Measurements from ENCODE around the gene ELK4. TPM values are rescaled to one million over a fixed set of nuclear protein-coding genes. Genes with fewer than 3 reads are reported as not detected.

ELK4 gene
- total RNA-seq, 1 experiment from 2014 or later = 13.3 TPM

DNA sequence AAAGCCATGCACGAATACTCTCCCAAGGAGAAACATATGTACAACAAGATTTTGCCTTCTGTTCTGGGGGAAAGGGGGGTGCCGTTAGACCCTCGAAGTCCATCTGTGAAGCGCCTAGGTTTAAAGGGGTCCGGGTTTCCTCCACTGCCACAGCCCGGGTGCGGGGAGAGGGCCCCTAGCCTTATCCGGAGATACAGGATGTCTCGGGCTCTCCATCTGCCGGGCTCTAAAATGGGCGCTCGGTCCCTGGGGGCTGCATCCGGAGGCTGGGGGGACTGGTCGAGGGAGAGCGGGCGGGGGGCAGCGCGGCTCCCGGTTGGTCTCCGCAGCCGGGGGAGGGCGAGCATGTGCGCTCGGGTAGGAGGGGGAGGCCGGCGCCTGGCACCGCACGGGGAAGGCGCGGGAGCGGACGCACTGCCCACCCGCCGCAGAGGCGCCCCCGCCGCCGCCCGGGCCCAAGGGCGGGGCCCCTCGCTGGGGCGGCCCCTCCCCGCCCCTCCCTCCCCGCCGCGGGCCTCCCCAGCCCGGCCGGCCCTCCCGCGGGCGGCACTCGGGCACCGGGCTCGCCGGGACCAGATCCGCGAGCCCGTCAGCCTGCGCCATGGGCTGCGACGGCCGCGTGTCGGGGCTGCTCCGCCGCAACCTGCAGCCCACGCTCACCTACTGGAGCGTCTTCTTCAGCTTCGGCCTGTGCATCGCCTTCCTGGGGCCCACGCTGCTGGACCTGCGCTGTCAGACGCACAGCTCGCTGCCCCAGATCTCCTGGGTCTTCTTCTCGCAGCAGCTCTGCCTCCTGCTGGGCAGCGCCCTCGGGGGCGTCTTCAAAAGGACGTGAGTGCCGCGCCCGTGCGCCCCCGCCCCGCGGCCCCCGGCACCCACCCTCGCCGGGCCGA lies 63.1 kb downstream of the ELK4 start:
- DNase-seq (ENCODE audit: low read depth) = no peak

- DNase-seq (ENCODE audit: low read depth) = no peak
Observed at GRCh38 chr1:205568135-205568468, 63.7 kb downstream of the ELK4 start.

DNA sequence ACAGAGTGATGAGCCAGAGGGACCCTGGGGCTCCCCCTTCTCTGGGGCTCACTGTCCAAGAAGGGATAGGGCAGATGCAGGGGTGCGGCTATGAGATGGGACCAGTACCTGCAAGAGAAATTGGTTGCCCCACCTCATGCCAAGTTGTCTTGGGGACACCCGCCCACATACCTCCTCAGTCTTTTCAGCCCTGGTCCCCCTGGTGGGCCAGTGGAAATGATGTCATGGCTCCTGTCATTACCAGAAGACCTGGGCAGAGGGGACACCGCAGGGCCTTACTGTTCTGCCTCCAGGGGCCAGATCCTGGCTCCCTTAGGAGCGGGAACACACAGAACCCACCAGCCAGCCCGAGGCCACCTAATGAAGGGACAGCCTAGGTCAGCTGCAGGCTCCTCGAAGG lies 64.1 kb downstream of the ELK4 start:
- DNase-seq (ENCODE audit: low read depth) = no peak

- no peak for DNase-seq (ENCODE audit: low read depth)
Observed at GRCh38 chr1:205565799-205566198, 66.0 kb downstream of the ELK4 start.

- DNase-seq (ENCODE audit: low read depth) = no peak
Observed at GRCh38 chr1:205563927-205564441, 67.8 kb downstream of the ELK4 start.

DNA sequence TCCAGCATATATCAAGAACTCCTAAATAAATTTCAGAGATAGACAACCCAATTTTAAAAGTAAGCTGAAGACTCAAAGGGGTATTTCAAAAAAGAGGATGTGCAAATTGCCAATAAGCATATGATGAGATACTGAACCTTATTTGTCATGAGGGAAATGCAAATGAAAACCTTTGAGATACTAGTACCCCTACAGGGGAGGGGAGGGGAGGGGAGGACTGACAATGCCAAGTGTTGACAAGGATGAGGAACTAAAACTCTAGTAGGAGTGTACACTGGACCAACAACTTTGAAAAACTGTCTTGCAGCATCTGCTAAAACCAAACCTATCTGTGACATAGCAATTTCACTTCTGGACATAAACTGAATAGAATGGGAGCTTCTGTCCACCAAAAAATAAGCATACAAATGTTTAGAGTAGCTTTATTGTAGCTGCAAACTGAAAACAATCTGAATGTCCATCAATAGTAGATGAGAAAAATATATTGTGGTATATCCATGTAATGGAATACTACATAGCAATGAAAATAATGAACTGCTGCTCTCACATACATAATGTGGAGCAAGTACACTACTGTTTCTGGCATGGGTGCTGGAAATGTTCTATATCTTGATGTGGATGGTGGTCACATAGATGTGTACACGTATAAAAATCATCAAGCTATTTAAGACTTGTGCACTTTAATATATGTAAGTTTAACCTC lies 70.2 kb downstream of the ELK4 start:
- DNase-seq (ENCODE audit: low read depth) = no peak

Other genes with a start within 250 kb of the ELK4 start
- gene LEMD1, start 210.0 kb downstream of the ELK4 start, total RNA-seq (2014; rRNA removed) = not detected in 2 replicates
- gene BLACAT1, start 176.0 kb downstream of the ELK4 start, total RNA-seq (2014; rRNA removed) = not detected in 2 replicates
- 0.34 and 0.71 TPM in 2 replicates for gene CDK18, start 127.3 kb downstream of the ELK4 start, total RNA-seq (2014; rRNA removed)
- 4.1 and 5.6 TPM in 2 replicates for gene SLC45A3, start 48.5 kb upstream of the ELK4 start, total RNA-seq (2014; rRNA removed)
- 154 and 175 TPM in 2 replicates for gene NUCKS1, start 118.2 kb upstream of the ELK4 start, total RNA-seq (2014; rRNA removed)
- gene RAB29, start 143.5 kb upstream of the ELK4 start, total RNA-seq (2014; rRNA removed) = 24.9 and 29.3 TPM in 2 replicates
- 21.5 and 24.7 TPM in 2 replicates for gene SLC41A1, start 181.2 kb upstream of the ELK4 start, total RNA-seq (2014; rRNA removed)
- gene PM20D1, start 218.1 kb upstream of the ELK4 start, total RNA-seq (2014; rRNA removed) = not detected in 2 replicates